Subcutaneous adipose tissue (tissue), 4 donors: ENCODE results near the gene LIMK2. TPM values are rescaled to one million over a fixed set of nuclear protein-coding genes. Genes with fewer than 3 reads are reported as not detected.

ENCODE experiments used
- CTCF ChIP-seq: fragments of 450-650 bp; IDR thresholded peaks from one replicate; pipeline ENCODE4 v1.5.1; 2016; ENCODE audit warnings: low read depth, mild to moderate bottlenecking, control low read depth, antibody characterized with exemption, moderate library complexity
- total RNA-seq, 4 donors: library from RNA; depleted of rRNA; stranded (reverse); fragments of >200 nt; gene quantifications; one replicate each; pipeline ENCODE4 v1.1.0, GENCODE V29; 2016

The LIMK2 gene
- total RNA-seq, 4 donors from 2014 or later: 15.4 to 26.4 (median 22.6) TPM

- no peak for TF ChIP-seq CTCF
These were observed 20.9 kb downstream of the LIMK2 start for GRCh38 chr22:31233001-31233400.

DNA sequence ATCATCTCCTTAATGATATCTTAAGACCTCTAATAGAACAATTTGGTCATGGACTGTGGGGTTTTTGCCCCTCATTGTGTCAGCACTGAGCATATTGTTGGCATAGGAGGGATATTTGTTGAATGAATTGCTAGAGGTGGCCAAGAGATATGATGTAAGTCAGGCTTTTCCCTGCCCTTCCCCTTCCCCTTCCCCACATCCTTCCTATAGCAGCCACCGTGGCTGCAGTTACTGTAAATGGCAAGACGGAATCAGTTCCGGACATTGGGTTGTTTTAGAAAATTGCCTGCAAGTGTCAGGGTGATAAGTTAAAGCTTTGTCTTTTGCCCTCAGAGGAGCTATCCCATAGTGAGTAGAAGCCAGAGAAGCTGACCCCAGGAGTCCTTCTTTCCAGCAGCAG lies 23.0 kb downstream of the LIMK2 start:
- no peak for TF ChIP-seq CTCF

DNA sequence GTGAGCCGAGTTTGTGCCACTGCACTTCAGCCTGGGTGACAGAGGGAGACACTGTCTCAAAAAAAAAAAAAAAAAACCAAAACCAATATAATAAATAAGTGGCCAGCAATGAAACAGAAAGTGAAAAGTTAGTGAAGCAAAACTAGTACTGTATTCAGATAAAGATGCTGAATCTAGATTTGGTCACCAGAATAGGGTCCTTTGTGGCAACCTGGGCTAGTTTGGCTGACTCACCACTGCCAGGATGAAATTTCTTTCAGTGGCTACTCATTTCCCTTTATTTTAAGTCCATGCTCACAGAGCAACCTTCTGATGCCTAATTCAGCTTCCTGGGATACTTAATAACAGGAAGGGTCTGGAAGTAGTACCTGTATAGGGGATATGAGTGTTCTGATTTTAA lies 26.0 kb downstream of the LIMK2 start:
- no peak for TF ChIP-seq CTCF

DNA sequence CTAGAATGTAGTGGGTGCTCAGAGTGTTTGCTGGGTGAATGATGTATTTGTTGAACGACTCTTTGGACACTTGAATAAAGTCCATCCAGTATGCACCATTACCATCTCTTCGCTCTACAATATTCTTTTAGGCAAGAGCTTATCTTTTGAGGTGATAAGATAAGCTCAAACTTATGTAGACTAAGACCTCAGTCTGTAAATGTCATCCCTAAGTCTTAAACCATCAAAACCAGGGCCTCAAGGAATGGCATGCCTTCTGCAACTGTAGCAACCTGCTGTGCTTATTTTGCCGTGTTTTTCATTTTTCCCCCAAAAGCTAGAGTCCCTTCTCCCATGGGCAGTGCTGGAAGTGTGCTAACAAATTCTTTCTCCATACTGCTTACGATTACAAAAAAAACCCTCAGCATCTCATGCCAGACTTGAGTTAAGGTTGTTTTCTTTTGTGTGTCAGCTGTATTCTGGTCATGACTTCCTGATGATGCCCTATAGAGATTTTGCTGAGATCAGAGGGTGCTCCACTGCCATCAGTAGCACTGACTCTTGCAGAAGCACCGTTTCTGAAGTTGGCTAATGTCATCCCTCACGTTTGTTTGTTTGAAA lies 27.8 kb downstream of the LIMK2 start:
- TF ChIP-seq CTCF: no peak

GRCh38 chr22:31241200-31241599 lies 29.1 kb downstream of the LIMK2 start:
- TF ChIP-seq CTCF: no peak

DNA sequence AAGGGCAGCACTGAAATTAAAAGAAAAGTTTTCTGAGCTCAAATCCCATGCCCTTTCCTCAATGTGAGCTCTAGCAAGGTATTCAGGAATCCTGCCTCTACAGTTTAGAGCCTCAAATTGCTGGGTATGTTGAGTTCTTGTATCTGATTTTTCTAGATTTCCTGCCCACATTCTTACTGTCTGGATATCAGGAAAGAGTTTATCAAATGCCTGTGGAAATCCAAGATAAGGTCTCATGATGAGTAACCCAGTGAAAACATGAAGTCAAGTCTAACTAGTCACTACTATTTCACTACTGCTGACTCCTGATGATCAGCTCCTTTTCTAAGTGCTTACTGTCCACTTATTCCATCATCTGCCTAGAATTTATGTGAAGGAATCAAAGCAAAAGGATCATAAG lies 29.8 kb downstream of the LIMK2 start:
- TF ChIP-seq CTCF: no peak

DNA sequence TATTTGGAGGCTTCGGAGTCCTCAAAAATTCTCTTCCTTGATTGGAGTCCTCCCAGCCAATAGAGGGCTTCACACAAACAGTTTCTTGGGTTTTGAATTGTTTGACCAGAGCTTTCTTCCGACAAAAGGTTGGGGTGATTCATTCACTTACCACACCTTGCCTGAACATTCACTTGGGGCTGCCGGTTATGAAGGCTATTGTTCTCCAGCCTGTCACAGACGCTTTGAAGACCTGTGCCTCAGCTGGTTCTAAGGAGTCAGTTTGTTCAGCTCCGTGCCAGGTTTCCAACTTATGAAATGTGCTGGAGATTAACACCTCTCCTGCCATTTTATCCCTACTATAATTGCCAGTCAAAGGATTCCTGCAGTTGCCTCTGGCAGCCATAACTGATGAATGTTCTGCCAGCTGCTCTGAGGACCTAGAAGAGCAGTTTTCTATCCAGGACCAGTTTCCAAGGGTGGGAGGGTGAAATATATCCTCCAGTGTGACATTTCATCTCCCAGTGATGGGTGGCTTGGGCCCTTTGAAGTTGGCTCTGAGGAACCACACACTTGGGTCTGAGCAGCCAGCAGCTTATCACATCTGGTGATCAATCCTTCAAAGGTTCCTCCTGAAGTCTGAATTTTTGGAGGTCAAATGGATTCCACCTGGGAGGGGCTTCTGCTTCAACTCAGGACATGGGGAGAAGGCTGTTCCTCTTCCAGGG lies 31.4 kb downstream of the LIMK2 start:
- no peak for TF ChIP-seq CTCF
